Measurements from ENCODE around the gene ATXN2.

Gene ATXN2

GRCh38 chr12:111436811-111437210 is 162.3 kb downstream of the ATXN2 start:
- DNase-seq (ENCODE audit: low spot score): peak; percentile 44

DNA sequence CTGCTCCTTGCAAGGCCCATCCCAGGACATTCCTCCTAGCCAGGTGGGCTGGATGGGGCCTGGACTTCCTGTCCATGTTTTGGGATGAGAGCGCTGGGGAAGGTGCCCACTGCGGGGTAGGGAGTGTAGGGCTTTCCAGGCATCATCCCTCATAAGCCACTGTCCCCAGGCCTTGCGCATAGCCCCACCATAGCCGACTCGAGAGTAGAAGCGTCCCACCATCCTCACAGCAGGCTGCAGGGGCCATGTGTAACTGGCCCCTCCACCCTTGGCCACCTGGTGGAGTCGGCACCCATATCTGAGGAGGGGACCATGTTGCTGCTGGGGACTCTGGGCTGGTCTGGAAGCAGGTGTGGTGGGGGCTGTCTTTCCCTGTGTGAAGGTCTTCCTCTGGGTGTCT is 162.8 kb downstream of the ATXN2 start:
- DNase-seq (ENCODE audit: low spot score): no peak

DNA sequence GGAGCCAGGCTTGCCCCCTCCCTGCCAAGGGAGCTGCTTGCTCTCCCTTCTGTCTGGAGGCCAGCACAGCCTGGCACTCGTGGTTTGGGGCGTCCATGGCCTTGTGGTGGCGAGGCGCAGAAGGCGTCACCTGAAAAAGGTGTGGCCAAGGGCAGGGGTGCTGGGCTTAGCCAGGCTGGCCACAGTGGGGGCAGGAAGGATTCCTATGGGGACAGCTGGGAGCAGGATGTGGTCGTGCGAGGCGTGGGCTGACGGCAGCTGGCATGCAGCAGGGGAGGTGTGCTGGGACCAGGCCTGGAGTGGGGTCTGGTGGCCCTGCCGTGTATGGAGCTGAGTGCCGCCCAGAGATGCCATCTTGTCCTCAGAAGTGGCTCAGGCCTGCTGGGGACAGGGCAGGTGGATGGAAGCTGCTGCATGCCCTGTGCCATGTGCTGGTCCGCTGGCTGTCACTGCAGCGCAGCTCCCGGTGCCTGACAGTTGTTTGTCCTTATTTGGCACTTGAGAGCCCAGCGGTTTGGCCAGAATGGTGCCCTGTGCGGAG is 163.4 kb downstream of the ATXN2 start:
- DNase-seq (ENCODE audit: low spot score): no peak

DNA sequence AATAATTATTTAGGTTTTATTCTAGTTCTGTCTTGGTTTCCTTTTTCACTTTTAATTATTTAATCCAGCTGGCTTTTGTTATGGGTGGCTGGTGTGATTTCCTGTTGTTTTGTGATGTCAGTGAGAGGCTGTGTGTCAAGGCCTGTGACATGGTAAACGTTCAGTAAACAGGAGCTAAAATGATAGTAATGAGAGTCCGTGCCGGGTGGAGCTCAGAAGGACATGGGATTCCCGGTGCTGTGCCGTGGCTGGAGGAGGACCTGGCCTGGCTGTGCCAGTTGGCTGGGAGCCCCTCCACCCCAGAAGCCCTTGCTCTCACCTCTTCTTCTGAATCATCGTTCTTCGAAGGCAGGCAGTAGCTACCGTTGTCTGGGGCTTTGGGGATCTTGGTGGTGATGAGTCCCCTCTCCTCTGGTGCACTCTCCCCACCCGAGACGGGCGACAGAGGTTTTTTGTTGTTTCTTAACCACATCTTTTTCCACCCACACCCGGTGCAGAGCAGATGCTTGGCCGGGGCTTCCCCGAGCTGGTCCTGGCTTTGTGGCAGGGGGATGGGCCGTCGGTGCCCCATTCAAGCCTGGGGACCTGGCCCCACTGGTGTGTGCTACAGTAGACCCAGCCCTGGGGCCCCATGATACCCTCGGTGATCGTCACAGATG is 164.3 kb downstream of the ATXN2 start:
- DNase-seq (ENCODE audit: low spot score): peak; percentile 66

DNA sequence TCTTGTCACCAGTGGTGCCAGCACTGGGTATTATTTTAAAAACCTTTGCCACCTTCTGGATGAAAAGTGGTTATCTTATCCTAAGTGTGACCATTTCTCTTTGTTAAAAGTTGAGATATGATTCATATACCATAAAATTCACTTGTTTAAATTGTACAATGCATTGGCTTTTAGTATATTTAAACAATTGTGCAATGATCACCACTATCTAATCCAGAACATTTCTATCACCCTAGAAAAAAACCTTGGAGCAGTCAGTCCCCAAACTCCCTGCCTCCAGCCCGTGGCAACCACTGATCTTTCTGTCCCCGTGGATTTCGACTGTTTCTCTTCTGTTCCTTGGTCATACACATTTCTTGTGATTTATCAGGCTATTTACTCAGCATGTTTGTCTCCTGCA is 165.1 kb downstream of the ATXN2 start:
- peak; percentile 36 for DNase-seq (ENCODE audit: low spot score)

GRCh38 chr12:111431772-111432171 is 167.3 kb downstream of the ATXN2 start:
- no peak for DNase-seq (ENCODE audit: low spot score)

GRCh38 chr12:111430433-111431353 is 168.4 kb downstream of the ATXN2 start:
- DNase-seq (ENCODE audit: low spot score): peak; percentile 72

- peak; percentile 46 for DNase-seq (ENCODE audit: low spot score)
These were observed 169.2 kb downstream of the ATXN2 start for GRCh38 chr12:111429828-111430432.

DNA sequence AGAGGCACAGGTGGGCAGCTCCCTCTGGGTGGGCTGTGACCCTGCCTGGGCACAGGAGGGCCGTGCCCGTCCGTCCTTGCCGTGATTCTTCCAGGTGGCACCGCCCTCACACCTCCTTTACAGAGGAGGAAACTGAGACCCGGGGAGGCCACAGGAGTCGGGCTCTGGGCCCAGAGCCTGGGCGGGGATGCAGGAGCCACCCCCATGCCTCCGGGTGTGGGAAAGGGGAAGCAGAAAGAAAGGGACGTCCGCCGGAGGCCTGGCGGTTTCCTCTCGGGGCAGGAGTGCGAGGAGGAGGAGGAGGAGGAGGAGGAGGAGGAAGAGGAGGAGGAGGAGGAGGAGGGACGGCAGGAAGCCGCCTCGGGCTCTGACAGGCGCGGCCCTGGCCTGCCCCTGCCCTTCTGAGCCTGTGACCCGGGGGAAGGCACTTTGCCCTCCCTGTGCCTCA is 170.4 kb downstream of the ATXN2 start:
- peak; percentile 22 for DNase-seq (ENCODE audit: low spot score)

GRCh38 chr12:111428081-111428727 is 170.9 kb downstream of the ATXN2 start:
- DNase-seq (ENCODE audit: low spot score): no peak

GRCh38 chr12:111427417-111428074 is 171.6 kb downstream of the ATXN2 start:
- no peak for DNase-seq (ENCODE audit: low spot score)

- DNase-seq (ENCODE audit: low spot score): no peak
These were observed 172.6 kb downstream of the ATXN2 start for GRCh38 chr12:111426344-111427185.

- DNase-seq (ENCODE audit: low spot score): no peak
These were observed 173.5 kb downstream of the ATXN2 start for GRCh38 chr12:111425655-111426054.

DNA sequence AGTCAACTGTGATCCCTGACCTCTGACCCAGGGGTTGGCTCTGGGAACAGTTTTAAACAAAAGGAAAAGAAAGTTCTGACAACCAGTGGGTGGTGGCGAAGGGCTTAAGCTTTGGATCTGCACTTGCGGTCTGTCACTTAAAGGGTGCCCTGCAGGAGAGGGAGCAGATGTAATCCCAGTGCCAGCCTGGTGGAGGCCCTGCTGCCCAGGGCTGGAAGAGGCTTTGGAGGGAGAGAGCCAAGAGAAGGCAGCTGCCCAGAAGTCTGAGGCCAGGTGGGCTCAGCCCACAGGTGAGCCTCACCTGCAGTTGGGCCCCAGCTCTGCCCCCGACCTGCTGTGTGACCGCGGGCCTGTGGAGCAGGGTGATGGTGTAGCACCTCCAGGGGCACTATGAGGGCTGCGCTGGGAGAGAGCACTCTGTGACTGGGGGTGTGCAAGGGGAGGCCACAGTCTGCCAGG is 174.3 kb downstream of the ATXN2 start:
- no peak for DNase-seq (ENCODE audit: low spot score)

DNA sequence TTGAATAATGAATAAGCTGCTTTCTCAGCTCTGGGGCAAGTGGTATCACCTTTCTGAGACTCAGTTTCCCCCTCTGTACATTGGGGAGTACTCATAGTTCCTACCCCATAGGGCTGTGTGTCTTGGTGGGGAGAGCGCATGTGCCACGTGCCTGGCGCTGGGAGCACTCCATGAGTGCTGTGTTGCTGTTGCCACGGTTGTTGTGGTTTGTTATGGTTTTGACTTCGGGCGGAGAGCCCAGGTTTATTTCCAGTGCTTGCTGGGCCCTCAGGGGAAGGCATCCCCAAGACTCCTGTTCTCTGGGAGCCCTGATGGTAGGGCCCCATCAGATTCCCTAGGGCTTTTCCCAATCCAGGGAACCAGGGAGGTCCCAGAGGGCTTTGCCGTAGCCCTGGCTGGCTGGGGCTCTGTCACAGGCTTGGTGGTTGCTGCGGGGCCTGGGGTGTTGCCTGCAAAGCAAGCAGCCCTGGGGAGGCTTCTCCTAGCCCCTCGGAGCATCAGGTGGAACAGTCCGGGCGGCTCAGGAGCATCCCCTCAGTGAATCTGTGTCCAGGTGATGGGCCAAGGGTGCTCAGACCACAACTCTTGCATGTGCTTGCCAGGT is 174.8 kb downstream of the ATXN2 start:
- DNase-seq (ENCODE audit: low spot score): no peak

DNA sequence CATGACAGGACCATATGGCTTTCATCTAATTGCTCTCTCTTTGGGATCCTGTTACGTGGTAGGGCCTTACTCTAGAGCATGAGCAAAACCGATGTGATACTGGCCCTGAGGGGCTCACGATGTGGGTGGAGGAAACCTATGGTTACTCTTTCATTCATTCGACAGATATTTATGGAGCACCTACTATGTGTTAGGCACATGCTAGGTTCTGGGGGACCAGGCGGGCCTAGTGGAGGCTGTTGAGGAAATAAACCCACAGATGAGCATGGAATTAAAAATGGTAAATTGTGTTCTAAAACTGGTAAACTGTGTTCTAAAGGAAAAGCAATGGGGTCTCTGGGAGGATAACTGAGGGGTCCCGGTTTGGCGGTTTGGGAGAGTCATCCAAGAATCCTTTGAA is 178.6 kb downstream of the ATXN2 start:
- no peak for DNase-seq (ENCODE audit: low spot score)

- no peak for DNase-seq (ENCODE audit: low spot score)
These were observed 179.3 kb downstream of the ATXN2 start for GRCh38 chr12:111419784-111420183.

- no peak for DNase-seq (ENCODE audit: low spot score)
These were observed 180.6 kb downstream of the ATXN2 start for GRCh38 chr12:111418594-111418880.

- DNase-seq (ENCODE audit: low spot score): no peak
These were observed 181.1 kb downstream of the ATXN2 start for GRCh38 chr12:111417784-111418593.

All from hematopoietic multipotent progenitor cell treated with erythropoietin and hydrocortisone succinate and interleukin-3 and kit ligand, for 17 days (in vitro differentiated cells).